ENCODE data around the gene UBXN6.
A peak's percentile ranks its signal among the peaks of the same experiment; 100 is the strongest.

UBXN6 gene

GRCh38 chr19:4472174-4472974, 14.8 kb upstream of the UBXN6 start, which contains the start of gene HDGFL2:
HDGFL2 (plus strand) TSS chr19:4472297; CDS start chr19:4472351, 54 bp downstream.
- Histone ChIP-seq H2BK15ac (ENCODE audit: low read depth, poor library complexity, severe bottlenecking) (no peak within 1 kb of the TSS), H2BK5ac (ENCODE audit: low read depth, low read length, poor library complexity, severe bottlenecking) (no peak within 1 kb of the TSS), H3K27ac (ENCODE audit: low read length, poor library complexity, severe bottlenecking) (peak within 1 kb of the TSS; percentile 86), H2AK5ac (ENCODE audit: low read length, severe bottlenecking) (peak within 1 kb of the TSS; percentile 83), H3K4me2 (ENCODE audit: low read length, poor library complexity, severe bottlenecking) (peak within 1 kb of the TSS; percentile 99), H2BK12ac (ENCODE audit: low read length in 2 of 2) (peak within 1 kb of the TSS in 1 of 2 experiments; percentile 76), H4K8ac (ENCODE audit: low read length) (peak within 1 kb of the TSS; percentile 93), H3K23ac (ENCODE audit: low read length in 2 of 2) (peak within 1 kb of the TSS in 1 of 2 experiments; percentile 80), H3K4me1 (ENCODE audit: control insufficient read depth, insufficient read depth, low read depth, low read length) (peaks cover 24% of the 10 kb centered on the region), H3K79me1 (replicated peaks; ENCODE audit: low read length, poor library complexity, severe bottlenecking) (peaks cover 11% of the 10 kb centered on the region), H3K4ac (ENCODE audit: low read depth in 1 of 2, low read length in 2 of 2) (peak within 1 kb of the TSS; percentile 75 to 78), H2AFZ (ENCODE audit: low read depth, low read length) (no peak within 1 kb of the TSS), H3K36me3 (ENCODE audit: control insufficient read depth in 1 of 2, insufficient read depth in 2 of 2, low read depth in 1 of 2, low read length in 2 of 2) (peaks cover 19 to 21% of the 10 kb centered on the region in 2 experiments), H3K9me3 (ENCODE audit: control insufficient read depth, low read length) (no peaks in the 10 kb centered on the region), H2BK120ac (ENCODE audit: low read depth, low read length) (peak within 1 kb of the TSS; percentile 79), H3K9ac (ENCODE audit: low read length) (peak within 1 kb of the TSS; percentile 92), H3K18ac (ENCODE audit: low read depth in 1 of 2, low read length in 2 of 2) (peak within 1 kb of the TSS; percentile 75 to 98), H3K14ac (ENCODE audit: low read length in 2 of 2) (peak within 1 kb of the TSS; percentile 43 to 89), H3K4me3 (ENCODE audit: insufficient read depth in 1 of 2, low read depth in 1 of 2, low read length in 2 of 2) (peak within 1 kb of the TSS; percentile 86 to 91), H3K27me3 (ENCODE audit: control insufficient read depth in 1 of 2, insufficient read depth in 1 of 2, low read length in 2 of 2) (no peaks in the 10 kb centered on the region), H4K91ac (ENCODE audit: low read length) (peak within 1 kb of the TSS; percentile 93)
- no peak for DNase-seq
- WGBS: 0% methylated on average over 55 of the region's 71 CpGs

GRCh38 chr19:4471403-4472173, 14.0 kb upstream of the UBXN6 start:
- H3K27me3 ChIP-seq (ENCODE audit: control insufficient read depth in 1 of 2, insufficient read depth in 1 of 2, low read length in 2 of 2): no peaks in the 10 kb centered on the region
- no peak overlapping the region for H3K23ac ChIP-seq (ENCODE audit: low read length in 2 of 2)
- peak overlapping the region; percentile 93 for H4K91ac ChIP-seq (ENCODE audit: low read length)
- peak overlapping the region; percentile 80 for H2AK5ac ChIP-seq (ENCODE audit: low read length, severe bottlenecking)
- peak overlapping the region; percentile 54 to 77 for H3K18ac ChIP-seq (ENCODE audit: low read depth in 1 of 2, low read length in 2 of 2)
- H3K36me3 ChIP-seq (ENCODE audit: control insufficient read depth in 1 of 2, insufficient read depth in 2 of 2, low read depth in 1 of 2, low read length in 2 of 2): peaks cover 11 to 13% of the 10 kb centered on the region in 2 experiments
- no peak overlapping the region for H2BK12ac ChIP-seq (ENCODE audit: low read length in 2 of 2)
- H3K79me1 ChIP-seq (replicated peaks; ENCODE audit: low read length, poor library complexity, severe bottlenecking): peaks cover 6% of the 10 kb centered on the region
- H3K4me2 ChIP-seq (ENCODE audit: low read length, poor library complexity, severe bottlenecking): peak overlapping the region; percentile 80
- DNase-seq: peak; percentile 100
- WGBS: 3% methylated on average over 26 of the region's 33 CpGs
- H2BK5ac ChIP-seq (ENCODE audit: low read depth, low read length, poor library complexity, severe bottlenecking): no peak overlapping the region
- H3K4ac ChIP-seq (ENCODE audit: low read depth in 1 of 2, low read length in 2 of 2): peak overlapping the region; percentile 75 to 78
- H2AFZ ChIP-seq (ENCODE audit: low read depth, low read length): no peak overlapping the region
- H3K27ac ChIP-seq (ENCODE audit: low read length, poor library complexity, severe bottlenecking): peak overlapping the region; percentile 86
- H3K4me3 ChIP-seq (ENCODE audit: insufficient read depth in 1 of 2, low read depth in 1 of 2, low read length in 2 of 2): peak overlapping the region in 1 of 2 experiments; percentile 81
- no peak overlapping the region for H2BK15ac ChIP-seq (ENCODE audit: low read depth, poor library complexity, severe bottlenecking)
- H3K14ac ChIP-seq (ENCODE audit: low read length in 2 of 2): no peak overlapping the region
- peak overlapping the region; percentile 92 for H3K9ac ChIP-seq (ENCODE audit: low read length)
- H2BK120ac ChIP-seq (ENCODE audit: low read depth, low read length): peak overlapping the region; percentile 79
- no peaks in the 10 kb centered on the region for H3K9me3 ChIP-seq (ENCODE audit: control insufficient read depth, low read length)
- peak overlapping the region; percentile 93 for H4K8ac ChIP-seq (ENCODE audit: low read length)
- peaks cover 24% of the 10 kb centered on the region for H3K4me1 ChIP-seq (ENCODE audit: control insufficient read depth, insufficient read depth, low read depth, low read length)

- no peak for DNase-seq
- no peak overlapping the region for H3K4me2 ChIP-seq (ENCODE audit: low read length, poor library complexity, severe bottlenecking)
- no peak overlapping the region for H3K27ac ChIP-seq (ENCODE audit: low read length, poor library complexity, severe bottlenecking)
- no peaks in the 10 kb centered on the region for H3K27me3 ChIP-seq (ENCODE audit: control insufficient read depth in 1 of 2, insufficient read depth in 1 of 2, low read length in 2 of 2)
- H4K91ac ChIP-seq (ENCODE audit: low read length): no peak overlapping the region
- no peak overlapping the region for H3K9ac ChIP-seq (ENCODE audit: low read length)
- no peaks in the 10 kb centered on the region for H3K36me3 ChIP-seq (ENCODE audit: control insufficient read depth in 1 of 2, insufficient read depth in 2 of 2, low read depth in 1 of 2, low read length in 2 of 2)
- no peaks in the 10 kb centered on the region for H3K9me3 ChIP-seq (ENCODE audit: control insufficient read depth, low read length)
- 96% methylated on average over 3 of the region's 3 CpGs for WGBS
- H2AK5ac ChIP-seq (ENCODE audit: low read length, severe bottlenecking): no peak overlapping the region
- no peaks in the 10 kb centered on the region for H3K79me1 ChIP-seq (replicated peaks; ENCODE audit: low read length, poor library complexity, severe bottlenecking)
- no peak overlapping the region for H3K4ac ChIP-seq (ENCODE audit: low read depth in 1 of 2, low read length in 2 of 2)
- H3K14ac ChIP-seq (ENCODE audit: low read length in 2 of 2): no peak overlapping the region
- no peak overlapping the region for H2BK5ac ChIP-seq (ENCODE audit: low read depth, low read length, poor library complexity, severe bottlenecking)
- H3K23ac ChIP-seq (ENCODE audit: low read length in 2 of 2): no peak overlapping the region
- H3K18ac ChIP-seq (ENCODE audit: low read depth in 1 of 2, low read length in 2 of 2): no peak overlapping the region
- no peak overlapping the region for H2BK15ac ChIP-seq (ENCODE audit: low read depth, poor library complexity, severe bottlenecking)
- H3K4me3 ChIP-seq (ENCODE audit: insufficient read depth in 1 of 2, low read depth in 1 of 2, low read length in 2 of 2): no peak overlapping the region
- H4K8ac ChIP-seq (ENCODE audit: low read length): peak overlapping the region; percentile 28
- H2BK120ac ChIP-seq (ENCODE audit: low read depth, low read length): no peak overlapping the region
- no peak overlapping the region for H2AFZ ChIP-seq (ENCODE audit: low read depth, low read length)
- H2BK12ac ChIP-seq (ENCODE audit: low read length in 2 of 2): no peak overlapping the region
- peaks cover 4% of the 10 kb centered on the region for H3K4me1 ChIP-seq (ENCODE audit: control insufficient read depth, insufficient read depth, low read depth, low read length)
Measured at GRCh38 chr19:4467835-4468234, 10.2 kb upstream of the UBXN6 start.

Measured in mesenchymal stem cell (in vitro differentiated cells and primary cell).